ENCODE results near the gene CDH4.

- TF ChIP-seq CTCF (IDR thresholded peaks at IDR 0.05; ENCODE audit: borderline replicate concordance, extremely low read depth, low read length, poor library complexity, severe bottlenecking) (no peak), EZH2 (IDR thresholded peaks at IDR 0.05; ENCODE audit: borderline replicate concordance, low read depth, low read length, severe bottlenecking) (no peak)
These were observed 81.5 kb downstream of the CDH4 start for GRCh38 chr20:61333484-61334108.
